GM19372 (cell line): Measurements from ENCODE around the gene WWC2.

Source experiments
- ATAC-seq: cut with Tn5 transposase; IDR thresholded peaks from one replicate; pipeline ENCODE4 v1.9.1; 2021; ENCODE audit warnings: mild to moderate bottlenecking, low read depth, moderate library complexity; ENCODE audit not compliant: unreplicated experiment

WWC2 gene

DNA sequence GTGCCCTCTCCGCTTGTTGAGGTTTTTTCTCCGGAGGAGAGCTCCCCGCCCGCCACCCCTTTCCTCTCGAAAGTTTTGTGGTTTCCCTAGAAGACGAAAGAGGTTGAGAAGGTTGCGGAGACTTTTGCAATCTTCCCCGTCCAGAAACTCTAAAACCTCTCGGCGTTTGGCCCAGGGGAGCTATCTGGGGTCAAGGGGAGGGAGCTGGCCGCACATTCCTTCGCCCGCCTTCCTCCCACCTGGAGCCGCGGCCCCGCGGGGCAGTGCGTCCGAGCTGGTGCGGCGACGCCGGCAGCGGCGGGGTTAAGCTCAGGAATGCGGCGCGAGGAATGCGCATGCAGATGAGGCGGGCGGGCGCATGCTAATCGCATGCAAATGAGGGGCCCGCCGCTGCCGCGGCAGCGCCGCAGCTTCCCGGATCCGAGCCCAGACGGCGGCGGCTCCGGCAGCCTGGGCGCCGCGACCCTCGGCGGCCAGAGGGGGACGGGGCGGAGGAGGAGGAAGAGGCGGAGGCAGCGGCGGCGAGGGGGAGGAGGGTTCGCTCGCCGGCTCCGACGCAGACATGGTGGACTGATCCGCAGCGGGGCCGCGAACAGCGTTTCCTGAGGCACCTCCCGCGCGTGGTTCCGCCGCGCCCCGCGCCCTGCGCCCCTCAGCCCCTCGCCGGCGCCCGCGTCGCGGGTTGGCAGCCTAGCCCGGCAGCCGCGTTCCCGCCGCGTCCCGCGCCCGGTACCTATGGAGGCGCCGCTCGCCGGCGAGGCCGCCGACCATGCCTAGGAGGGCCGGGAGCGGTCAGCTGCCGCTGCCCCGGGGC, at the start of gene WWC2:
WWC2 (plus strand) TSS at position 535 of the 814 bp plus-strand sequence; CDS start at position 770, 235 bp downstream.
- ATAC-seq = peak; percentile 52

DNA sequence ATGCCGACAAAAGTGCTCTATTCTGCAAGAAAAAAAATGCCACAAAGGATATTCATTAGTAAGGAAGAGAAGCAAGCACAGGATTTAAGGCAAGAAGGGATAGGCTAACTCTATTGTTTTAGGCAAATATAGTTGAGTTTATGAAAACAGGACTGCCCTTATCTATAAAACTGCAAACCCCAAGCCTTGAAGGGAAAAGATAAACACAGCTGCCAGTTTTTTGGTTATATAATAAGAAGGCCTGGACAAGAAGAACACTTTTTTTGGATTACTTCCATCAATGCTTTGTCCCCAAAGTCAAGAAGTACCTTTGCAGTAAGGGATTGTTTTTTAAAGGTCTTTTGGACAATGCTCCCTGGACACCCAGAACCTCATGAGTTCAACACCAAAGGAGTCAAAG, 45.4 kb upstream of the WWC2 start:
- ATAC-seq = no peak

DNA sequence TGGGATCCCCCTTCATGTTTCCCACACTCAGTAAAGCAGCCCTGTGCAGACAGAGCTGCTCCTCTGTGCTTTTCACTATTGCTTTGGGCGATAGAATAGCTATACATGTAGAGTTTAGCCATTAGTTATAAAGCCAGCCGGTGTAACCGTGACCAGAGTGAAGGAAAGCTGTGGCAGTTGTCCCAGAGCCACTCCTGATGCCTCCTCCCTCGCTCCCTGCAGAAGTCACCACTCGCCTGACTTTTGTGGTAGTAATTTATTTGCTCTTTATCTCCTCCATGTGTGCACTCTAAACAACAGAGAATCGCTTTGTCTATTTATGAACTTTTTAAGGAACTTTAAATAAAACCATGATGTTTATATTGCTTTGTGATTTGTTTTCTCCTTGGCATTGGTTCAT, 41.8 kb upstream of the WWC2 start:
- ATAC-seq = no peak

DNA sequence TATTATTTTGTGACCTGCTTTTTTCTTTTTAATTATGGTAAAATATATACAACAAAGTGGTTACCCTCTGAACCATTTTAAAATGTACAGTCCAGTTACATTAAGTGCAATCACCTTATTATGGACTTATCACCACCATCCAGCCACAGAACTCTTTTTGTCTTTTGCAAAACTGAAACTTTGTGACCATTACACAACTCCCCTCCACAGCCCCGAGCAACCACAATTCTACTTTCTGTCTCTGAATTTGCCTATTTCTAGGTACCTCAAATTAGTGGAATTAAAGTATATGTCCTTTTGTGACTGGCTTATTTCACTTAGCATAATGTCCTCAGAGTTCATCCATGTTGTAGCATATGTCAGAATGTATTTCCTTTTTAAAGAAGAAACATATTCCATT, 39.3 kb upstream of the WWC2 start:
- no peak for ATAC-seq

DNA sequence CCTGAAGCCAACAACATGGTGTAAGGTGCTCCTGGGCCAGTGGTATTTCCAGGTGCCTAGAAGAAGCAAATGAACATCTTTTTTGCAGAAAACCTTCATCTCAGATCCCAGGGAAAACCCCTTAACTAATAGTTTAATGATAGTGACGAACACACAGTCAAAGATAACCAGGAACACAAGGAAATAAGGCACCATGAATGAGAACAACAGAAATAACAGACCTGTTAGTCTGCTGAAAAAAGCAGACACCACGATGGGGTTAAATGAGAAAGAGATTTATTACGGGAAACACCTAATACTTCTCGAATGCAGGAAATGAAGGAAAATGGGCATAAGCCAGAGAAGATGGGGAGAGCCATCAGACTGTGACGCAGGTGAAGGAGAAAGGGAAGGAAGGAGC, 30.6 kb upstream of the WWC2 start:
- no peak for ATAC-seq

DNA sequence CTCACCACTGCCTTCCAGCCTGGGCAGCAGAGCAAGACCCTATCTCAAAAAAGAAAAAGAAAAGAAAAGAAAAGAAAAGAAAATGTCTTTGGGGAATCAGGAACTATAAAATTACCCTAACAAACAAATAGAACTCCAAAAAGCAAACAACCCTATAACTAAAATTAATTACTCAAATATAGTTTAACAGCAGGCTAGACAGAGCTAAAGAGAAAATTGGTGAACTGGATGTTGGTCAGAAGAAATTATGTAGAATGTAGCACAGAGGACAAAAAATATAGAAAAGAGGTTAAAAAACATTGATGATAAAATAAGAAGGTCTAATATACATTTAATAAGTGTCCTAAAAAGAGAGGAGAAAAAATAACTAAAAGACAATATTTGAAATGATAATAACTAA, 27.8 kb upstream of the WWC2 start:
- ATAC-seq = no peak

DNA sequence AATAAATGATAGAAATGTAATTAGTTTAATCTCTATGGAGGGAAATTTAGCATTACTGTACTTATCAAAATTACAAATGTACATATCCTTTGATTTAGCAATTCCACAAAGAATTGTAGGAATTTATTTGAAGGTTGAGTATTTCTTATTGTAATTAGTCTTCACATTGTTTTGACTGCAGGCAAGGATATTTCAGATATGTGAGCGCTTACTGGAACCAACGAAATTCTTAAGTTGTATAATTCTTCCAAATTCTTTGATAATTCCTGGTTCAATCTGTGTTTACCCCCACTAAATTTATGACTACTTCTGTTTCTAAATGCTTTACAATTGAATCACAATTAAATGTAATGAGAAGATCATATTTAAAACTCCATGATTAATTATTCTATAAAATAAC, 26.9 kb upstream of the WWC2 start:
- no peak for ATAC-seq

DNA sequence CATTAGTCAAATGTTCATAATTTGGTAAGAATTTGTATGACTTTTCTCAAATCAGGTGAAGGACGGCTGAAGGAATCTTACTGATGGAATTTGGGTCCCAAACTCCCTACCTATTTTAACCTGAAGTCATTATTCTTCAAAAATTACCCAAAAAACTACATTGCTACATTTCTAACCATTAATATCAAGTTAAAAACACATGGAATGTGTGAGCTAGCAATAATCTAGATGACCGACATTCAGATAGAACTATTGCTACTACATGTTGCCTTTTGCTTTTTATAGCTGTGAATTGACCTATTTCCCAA, 25.3 kb upstream of the WWC2 start:
- ATAC-seq = no peak

DNA sequence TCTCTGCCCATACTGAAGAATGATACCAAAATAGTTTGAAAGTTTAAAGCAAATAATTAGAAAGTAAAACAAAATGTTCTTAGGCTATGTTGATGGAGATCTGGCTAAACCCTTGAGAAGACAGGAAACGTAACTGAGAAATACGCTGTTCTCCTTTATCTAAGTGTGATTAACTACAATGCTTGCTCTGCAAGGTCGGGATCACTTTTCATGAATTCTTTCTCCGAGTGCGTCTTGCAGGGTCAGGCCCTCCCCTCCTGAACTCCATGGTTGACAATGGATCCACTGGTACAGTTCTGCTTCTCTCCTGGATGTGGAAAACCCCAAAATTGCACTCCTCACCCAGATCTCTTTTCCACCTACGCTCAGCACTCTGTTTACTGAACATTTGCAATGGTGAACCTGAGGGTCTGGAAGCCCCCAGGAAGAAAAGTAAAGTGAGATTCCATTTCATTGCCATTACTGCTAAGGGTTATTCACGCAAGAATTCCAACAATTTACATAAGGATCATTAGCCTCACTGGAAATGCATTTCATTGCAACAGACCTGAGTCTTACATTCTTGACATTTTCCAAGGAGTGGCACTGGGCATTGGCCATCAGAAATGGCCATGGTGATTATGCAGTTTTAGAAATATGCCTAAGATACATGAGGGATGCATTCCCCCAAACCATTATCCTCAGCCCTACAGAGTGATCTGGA, 24.6 kb upstream of the WWC2 start:
- no peak for ATAC-seq

DNA sequence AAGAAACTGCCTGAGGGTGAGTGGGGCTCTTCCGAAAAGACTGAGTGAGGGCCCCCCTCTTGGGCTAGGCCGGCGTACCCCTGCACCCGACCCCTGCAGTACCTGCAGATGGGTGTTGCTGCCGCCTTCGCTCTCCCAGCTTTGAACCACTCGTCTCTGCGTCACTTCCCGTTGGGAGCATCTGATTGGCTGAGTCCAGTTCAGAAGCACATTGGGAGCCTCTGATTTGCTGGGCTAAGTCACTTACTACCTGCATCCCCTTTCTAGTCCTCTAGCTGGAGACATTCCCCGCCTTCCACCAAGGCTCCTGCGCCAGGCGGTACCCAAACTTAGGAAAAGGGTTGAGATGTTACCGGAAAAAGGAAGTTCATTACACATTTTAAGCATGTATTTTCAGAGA, 20.4 kb upstream of the WWC2 start:
- ATAC-seq = no peak

DNA sequence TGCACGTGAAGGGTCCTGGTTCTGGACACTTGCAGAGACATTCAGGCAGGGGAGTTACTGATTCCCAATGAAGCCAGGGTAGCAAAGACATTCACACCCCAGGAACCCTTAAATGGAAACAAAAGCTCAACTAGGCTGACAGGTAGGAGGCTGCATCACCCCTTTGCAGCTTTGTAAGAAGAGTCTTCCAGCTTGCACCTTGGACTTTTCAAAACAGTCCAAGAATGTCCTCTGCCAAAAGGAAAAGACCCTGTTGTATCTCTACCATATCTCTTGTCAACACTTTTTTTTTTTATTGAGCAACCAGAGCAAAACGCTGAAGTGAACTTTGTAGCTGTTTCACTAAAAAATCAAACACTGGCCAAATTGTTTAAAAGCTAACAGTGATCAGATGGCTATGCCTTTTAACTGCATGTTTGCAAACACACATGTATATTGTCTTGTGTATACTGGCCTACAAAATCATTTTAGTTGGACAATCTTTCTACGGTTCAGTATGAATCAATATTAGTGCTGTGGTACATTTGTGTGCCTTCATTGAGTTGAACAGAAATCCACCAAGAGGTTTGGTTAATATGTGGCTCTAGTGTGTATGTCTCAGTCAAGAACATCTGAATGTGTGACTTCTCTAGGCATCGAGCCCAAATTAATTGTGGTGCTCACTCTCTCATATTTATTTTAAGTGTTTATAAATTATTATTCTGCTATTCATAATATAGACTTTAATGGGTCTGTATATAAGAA, 18.5 kb upstream of the WWC2 start:
- ATAC-seq = no peak

DNA sequence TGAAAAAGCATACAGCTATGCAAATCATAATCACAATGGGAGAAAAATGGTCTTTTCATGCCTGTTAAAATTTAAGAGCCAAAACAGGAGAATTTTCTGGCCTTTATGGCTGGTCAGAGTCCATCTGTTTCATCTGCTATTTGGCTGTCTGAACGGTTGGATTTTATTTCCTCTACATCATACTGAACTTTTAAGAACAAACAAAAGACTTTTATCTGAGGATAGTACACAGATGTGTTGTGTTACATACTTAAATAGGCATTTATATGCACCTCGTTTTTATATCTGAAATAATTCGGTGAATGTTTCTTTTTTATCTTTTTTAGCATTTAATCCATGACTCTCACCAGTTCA, 18.0 kb upstream of the WWC2 start:
- ATAC-seq = no peak

DNA sequence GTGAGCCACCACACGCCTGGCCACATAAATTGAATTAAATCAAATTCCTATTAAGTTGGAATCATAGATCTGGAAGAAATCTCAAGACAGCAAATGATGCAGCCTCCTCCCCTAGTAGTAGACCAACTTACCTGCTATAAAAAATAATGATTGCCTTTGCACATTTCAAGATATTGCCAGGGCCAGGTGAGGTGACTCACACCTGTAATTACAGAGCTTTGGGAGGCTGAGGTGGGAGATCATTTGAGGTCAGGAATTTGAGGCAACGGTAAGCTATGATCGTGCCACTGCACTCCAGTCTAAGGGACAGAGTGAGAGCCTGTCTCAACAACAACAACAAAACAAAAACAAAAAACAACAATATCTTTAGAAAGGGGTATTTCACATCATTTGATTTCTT, 17.0 kb upstream of the WWC2 start:
- no peak for ATAC-seq

DNA sequence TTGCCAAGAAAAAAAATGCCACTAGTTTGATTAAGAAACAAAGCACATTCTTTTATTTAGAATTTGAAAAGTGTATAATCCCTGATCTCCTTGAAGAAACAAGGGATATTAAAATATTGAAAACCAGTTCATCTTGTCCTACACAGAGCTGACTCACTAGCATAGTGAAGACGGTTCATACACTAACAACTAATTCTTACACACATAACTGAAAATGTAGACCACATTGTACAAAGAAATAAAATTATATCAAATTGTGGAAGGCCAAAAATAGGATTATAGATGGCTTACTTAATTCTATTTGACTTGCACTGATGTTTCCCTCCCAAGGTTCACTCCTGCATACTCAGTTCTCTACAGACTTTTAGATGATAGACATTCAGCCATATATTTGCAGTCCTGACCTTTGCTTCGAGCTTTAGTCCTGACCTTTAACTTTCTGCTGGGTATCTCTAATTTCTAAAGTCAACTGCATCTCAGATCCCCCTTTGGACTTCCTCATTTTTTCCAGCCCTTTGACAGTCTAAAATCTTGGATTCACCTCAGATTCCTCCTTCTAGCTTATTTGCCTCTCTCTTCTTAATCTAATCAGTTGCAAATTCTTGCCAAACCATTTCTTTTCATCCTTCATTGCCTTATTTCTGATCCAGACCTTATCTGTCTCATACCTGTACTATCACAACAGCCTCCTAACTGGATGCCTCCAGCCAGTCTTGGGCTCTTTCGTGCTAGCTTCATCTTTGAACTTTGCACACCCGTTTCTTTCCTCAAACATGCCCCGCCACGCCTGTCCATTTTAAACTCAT, 4.5 kb upstream of the WWC2 start:
- no peak for ATAC-seq

DNA sequence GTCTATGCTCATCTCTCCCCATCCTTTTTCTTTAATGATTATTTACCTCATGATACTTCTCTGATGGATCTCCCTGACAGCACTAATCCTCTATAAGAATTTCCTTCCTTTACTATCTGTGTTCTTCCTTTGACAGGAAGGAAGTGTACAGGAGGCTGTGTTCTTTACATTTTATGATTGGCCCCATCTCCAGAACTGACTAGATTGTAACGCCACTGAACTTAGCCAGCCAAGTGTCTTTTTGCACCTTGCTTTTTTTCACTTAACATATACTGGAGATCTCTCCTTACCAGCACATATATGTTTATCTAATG, 3.9 kb upstream of the WWC2 start:
- no peak for ATAC-seq

DNA sequence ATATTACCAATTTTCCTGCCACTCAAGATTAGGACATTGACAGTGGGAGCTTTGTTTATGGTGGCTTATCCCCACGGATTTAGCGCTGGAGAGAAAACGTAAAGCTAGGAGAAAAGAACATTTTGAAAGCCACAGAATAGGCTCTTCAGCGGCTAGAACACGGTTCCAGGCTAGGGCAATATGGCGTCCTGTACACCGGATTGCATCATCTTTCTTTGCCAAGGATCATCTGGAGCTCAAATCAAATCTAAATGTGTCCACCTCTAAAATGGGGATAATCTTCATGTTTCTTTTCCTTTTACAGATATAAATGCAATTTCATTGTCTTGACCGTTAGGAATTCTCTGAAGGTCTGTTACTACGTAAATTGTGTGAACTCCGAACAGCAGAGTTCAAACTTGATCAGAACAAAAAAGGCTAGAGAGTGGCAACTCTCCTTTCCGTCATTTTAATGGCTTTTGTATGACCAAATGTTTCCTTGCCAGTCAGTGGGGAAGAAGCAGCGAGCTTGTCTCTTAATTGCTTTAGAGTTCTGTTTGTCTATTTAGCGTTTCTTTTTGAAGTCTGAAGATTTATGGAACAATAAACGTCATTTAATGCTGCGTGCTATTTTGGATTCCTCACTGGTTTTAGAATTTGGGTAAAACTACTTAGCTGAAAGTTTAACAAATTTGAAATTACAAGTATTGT, 2.6 kb upstream of the WWC2 start:
- no peak for ATAC-seq

DNA sequence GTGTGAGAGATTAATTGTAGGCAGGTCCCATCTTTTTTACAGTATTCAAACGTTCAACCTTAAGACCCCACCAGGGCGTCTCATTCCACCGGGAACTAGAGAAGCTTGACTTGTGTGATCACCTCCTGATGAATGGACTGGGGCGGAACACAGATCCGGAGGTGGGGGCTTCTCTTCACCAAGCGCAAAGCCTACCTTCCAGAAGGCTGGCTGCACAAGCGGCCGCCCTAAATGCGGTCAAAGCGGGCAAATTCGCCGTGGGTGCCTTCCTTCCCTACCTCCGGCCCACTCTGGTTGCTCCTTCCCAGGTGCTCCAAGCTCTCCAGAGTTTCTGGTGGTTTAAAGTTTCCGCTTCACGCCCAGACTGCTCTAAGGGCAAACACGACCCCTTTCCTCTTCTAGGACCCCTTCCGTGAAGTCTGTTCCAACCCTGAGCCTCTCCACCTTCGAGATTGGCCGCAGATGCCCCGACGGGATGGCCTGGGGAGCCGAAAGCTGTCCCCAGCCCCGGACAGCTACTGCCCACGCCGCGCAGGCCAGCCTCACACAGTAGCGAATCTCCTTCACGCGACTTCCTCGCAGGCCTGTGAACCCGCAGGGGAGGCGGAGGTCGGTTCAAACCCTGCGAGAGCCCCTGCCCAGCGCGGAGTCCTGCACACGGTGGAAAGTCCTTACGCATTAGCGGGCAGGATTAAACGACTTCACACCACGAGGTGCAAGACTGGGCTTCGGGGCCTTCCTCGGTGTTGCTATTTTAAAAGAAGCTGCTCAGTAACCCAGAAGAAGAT, 1.6 kb upstream of the WWC2 start:
- no peak for ATAC-seq

DNA sequence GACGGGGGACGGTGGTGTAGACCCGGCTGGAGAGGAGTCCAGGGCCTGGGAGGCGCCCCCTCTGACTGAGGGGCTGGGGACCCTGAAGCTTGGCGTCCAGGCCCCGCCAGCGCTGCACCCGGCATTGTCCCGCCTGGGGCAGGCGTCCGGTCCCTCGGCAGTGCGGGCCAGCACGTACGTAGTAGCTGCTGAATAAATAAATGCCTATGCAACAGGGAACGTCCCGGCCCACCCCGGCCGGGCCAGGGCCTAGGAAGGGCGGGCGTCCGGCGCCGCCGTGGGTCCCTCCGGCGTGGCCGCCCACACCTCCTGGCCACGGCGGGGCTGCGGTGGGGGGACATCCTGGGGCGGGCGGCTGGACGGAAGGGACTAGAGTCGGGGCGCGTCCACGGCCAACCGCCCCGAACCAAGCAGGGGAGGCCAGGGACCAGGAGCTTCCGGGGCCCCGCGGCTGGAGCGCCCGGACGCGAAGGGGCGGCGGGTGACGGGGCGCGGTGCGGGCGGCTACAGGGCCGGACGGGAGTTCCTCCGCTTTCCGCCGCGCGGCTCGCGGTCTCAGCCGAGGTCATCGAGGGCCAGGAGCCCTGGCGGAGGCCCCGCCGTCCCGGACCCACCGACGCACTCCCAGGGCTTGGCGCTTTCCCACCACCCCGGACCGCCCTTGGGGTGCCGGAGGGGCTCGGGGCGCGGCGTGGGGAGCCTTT, 886 bp upstream of the WWC2 start:
- peak; percentile 42 for ATAC-seq
